Small intestine (tissue), 7 donors: ENCODE data around the gene GLB1L. TPM values are rescaled to one million over a fixed set of nuclear protein-coding genes. Genes with fewer than 3 reads are reported as not detected.
"Not testable (repeated sequence)": the region's sequence is repeated elsewhere in the genome, so short reads cannot be mapped to it uniquely, and the experiment has no call there.

Source experiments
- DNase-seq, 2 donors: peaks; one replicate each; pipeline versions ENCODE4 v3.0.0 to v3.0.0-alpha.2; 2013
- FAIRE-seq: peaks from 2 replicates; lab custom pipeline; 2012; peaks lifted over from hg19 to GRCh38; lab: Jason Lieb, UNC
- H3K27ac ChIP-seq, 3 donors: one replicate each; pipeline ENCODE4 v1.5.1; 2013; ENCODE audit warnings: low read length in 2 of 3, mild to moderate bottlenecking in 2 of 3, control low read depth in 1 of 3, inconsistent platforms in 1 of 3, low read depth in 1 of 3, moderate library complexity in 1 of 3
- H3K27me3 ChIP-seq, 3 donors: one replicate each; pipeline ENCODE4 v1.6.1; 2013; ENCODE audit warnings: low read length in 3 of 3, inconsistent platforms in 1 of 3; ENCODE audit not compliant: control insufficient read depth in 3 of 3, insufficient read depth in 3 of 3
- H3K36me3 ChIP-seq, 3 donors: one replicate each; pipeline ENCODE4 v1.6.1; 2013; ENCODE audit warnings: low read length in 3 of 3, inconsistent platforms in 1 of 3, low read depth in 1 of 3, mild to moderate bottlenecking in 1 of 3, moderate library complexity in 1 of 3; ENCODE audit not compliant: control insufficient read depth in 3 of 3, insufficient read depth in 2 of 3
- H3K4me1 ChIP-seq, 3 donors: one replicate each; pipeline ENCODE4 v1.6.1; 2013; ENCODE audit warnings: low read length in 2 of 3, inconsistent platforms in 1 of 3, low read depth in 1 of 3, mild to moderate bottlenecking in 1 of 3, moderate library complexity in 1 of 3; ENCODE audit not compliant: control insufficient read depth in 3 of 3, insufficient read depth in 2 of 3
- H3K4me3 ChIP-seq, 3 donors: one replicate each; pipeline ENCODE4 v1.5.1; 2013; ENCODE audit warnings: low read length in 3 of 3, control low read depth in 1 of 3, inconsistent platforms in 1 of 3, low read depth in 1 of 3, mild to moderate bottlenecking in 1 of 3, moderate library complexity in 1 of 3
- H3K9me3 ChIP-seq, 2 donors: one replicate each; pipeline ENCODE4 v1.6.1; 2013; ENCODE audit warnings: low read depth in 1 of 2, low read length in 1 of 2; ENCODE audit not compliant: control insufficient read depth in 2 of 2, insufficient read depth in 1 of 2
- WGBS, 3 donors: extraction: QIAGEN DNeasy Blood & Tissue Kit; methylation state at CpG; one replicate each; pipeline ENCODE4 v1.1.7; 2013; 5-methylcytosine and 5-hydroxymethylcytosine counted together
- polyA plus RNA-seq, 4 donors: library from polyadenylated mRNA; stranded (reverse) in 3 of 4; unstranded in 1 of 4; fragments of 200-250 nt in 3 of 4; fragments of 120-200 nt in 1 of 4; gene quantifications; one replicate each; pipeline versions ENCODE4 v1.2.1 to v1.2.3, GENCODE V29; 2013
- donor health status: healthy with polysubstance abuse.
- donor health status: control.
- donor health status: control.
- donor health status: Bipolar disorder and iron deficiency.
- donor health status: healthy.

GLB1L gene
- polyA plus RNA-seq, 4 donors = 3.1 to 36.1 (median 4.3) TPM

- Histone ChIP-seq H3K4me1 (peaks cover 0 to 14% (median 0%) of the 10 kb centered on the region in 3 donors), H3K4me3 (no peak overlapping the region), H3K9me3 (no peaks in the 10 kb centered on the region), H3K36me3 (no peaks in the 10 kb centered on the region), H3K27me3 (no peaks in the 10 kb centered on the region), H3K27ac (peak overlapping the region in 2 of 3 donors; percentile 19 to 25)
- FAIRE-seq = no peak
- 25 to 53% (median 29%) methylated on average over 8 of the region's 8 CpGs for WGBS, 3 donors
- peak; percentile 88 to 98 for DNase-seq
Observed at GRCh38 chr2:219269362-219270054, 24.3 kb upstream of the GLB1L start.

- H3K4me1 ChIP-seq = peaks cover 0 to 14% (median 0%) of the 10 kb centered on the region in 3 donors
- no peaks in the 10 kb centered on the region for H3K36me3 ChIP-seq
- no peak overlapping the region for H3K27ac ChIP-seq
- no peaks in the 10 kb centered on the region for H3K9me3 ChIP-seq
- no peaks in the 10 kb centered on the region for H3K27me3 ChIP-seq
- 90 to 96% (median 93%) methylated on average over 2 of the region's 2 CpGs for WGBS, 3 donors
- no peak overlapping the region for H3K4me3 ChIP-seq
- DNase-seq (no peak), FAIRE-seq (no peak)
Observed at GRCh38 chr2:219268294-219268693, 23.1 kb upstream of the GLB1L start.

- DNase-seq (no peak), FAIRE-seq (no peak)
- Histone ChIP-seq H3K27ac (no peak overlapping the region), H3K4me1 (peaks cover 0 to 14% (median 0%) of the 10 kb centered on the region in 3 donors), H3K4me3 (no peak overlapping the region), H3K9me3 (no peaks in the 10 kb centered on the region), H3K27me3 (no peaks in the 10 kb centered on the region), H3K36me3 (no peaks in the 10 kb centered on the region)
- WGBS, 3 donors = 89 to 100% (median 93%) methylated on average over 1 of the region's 1 CpG
Observed at GRCh38 chr2:219266886-219267285, 21.6 kb upstream of the GLB1L start.

- Histone ChIP-seq H3K9me3 (no peaks in the 10 kb centered on the region), H3K27me3 (peaks cover 0 to 6% (median 0%) of the 10 kb centered on the region in 3 donors), H3K4me1 (peaks cover 0 to 14% (median 0%) of the 10 kb centered on the region in 3 donors), H3K36me3 (no peaks in the 10 kb centered on the region), H3K27ac (no peak overlapping the region), H3K4me3 (no peak overlapping the region)
- DNase-seq = no peak
- no peak for FAIRE-seq
- 72 to 78% (median 78%) methylated on average over 5 of the region's 5 CpGs for WGBS, 3 donors
Observed at GRCh38 chr2:219266232-219266631, 21.0 kb upstream of the GLB1L start.

GRCh38 chr2:219261024-219261855, 16.0 kb upstream of the GLB1L start:
- H3K4me3 ChIP-seq = no peak overlapping the region
- DNase-seq (no peak), FAIRE-seq (no peak)
- 62 to 78% (median 76%) methylated on average over 5 of the region's 5 CpGs for WGBS, 3 donors
- H3K27me3 ChIP-seq = peaks cover 0 to 20% (median 0%) of the 10 kb centered on the region in 3 donors
- no peak overlapping the region for H3K27ac ChIP-seq
- H3K4me1 ChIP-seq = no peaks in the 10 kb centered on the region
- H3K9me3 ChIP-seq = no peaks in the 10 kb centered on the region
- H3K36me3 ChIP-seq = no peaks in the 10 kb centered on the region

- peaks cover 0 to 40% (median 0%) of the 10 kb centered on the region in 3 donors for H3K27me3 ChIP-seq
- not testable (repeated sequence) for FAIRE-seq, H3K36me3 ChIP-seq, H3K4me1 ChIP-seq, H3K9me3 ChIP-seq, H3K4me3 ChIP-seq, H3K27ac ChIP-seq, DNase-seq
- 81 to 87% (median 85%) methylated on average over 10 of the region's 10 CpGs for WGBS, 3 donors
Observed at GRCh38 chr2:219258942-219259341, 13.7 kb upstream of the GLB1L start.

GRCh38 chr2:219254590-219255201, 9.5 kb upstream of the GLB1L start:
- FAIRE-seq (no peak), DNase-seq (peak in 1 of 2 donors; percentile 27)
- Histone ChIP-seq H3K36me3 (peaks cover 0 to 20% (median 2%) of the 10 kb centered on the region in 3 donors), H3K4me1 (peaks cover 2 to 39% (median 8%) of the 10 kb centered on the region in 3 donors), H3K9me3 (no peaks in the 10 kb centered on the region), H3K4me3 (peak overlapping the region; percentile 65 to 77 (median 73)), H3K27ac (peak overlapping the region in 2 of 3 donors; percentile 22 to 94), H3K27me3 (peaks cover 0 to 41% (median 0%) of the 10 kb centered on the region in 3 donors)
- WGBS, 3 donors = 16 to 19% (median 19%) methylated on average over 12 of the region's 12 CpGs
